Ectodermal cell (in vitro differentiated cells): ENCODE data around the gene SEMG1.

ENCODE experiments used
- H3K27ac ChIP-seq: 2 replicates; pipeline ENCODE4 v1.7.0; 2013; ENCODE audit warnings: mild to moderate bottlenecking, low read depth, low read length; ENCODE audit not compliant: insufficient read depth, poor library complexity, severe bottlenecking
- H3K27me3 ChIP-seq: 2 replicates; pipeline ENCODE4 v1.7.0; 2013; ENCODE audit warnings: mild to moderate bottlenecking, low read length; ENCODE audit not compliant: insufficient read depth, control insufficient read depth, poor library complexity, severe bottlenecking
- H3K36me3 ChIP-seq: one replicate; pipeline ENCODE4 v1.7.0; 2013; ENCODE audit warnings: low read length; ENCODE audit not compliant: control insufficient read depth, insufficient read depth
- H3K4me1 ChIP-seq: one replicate; pipeline ENCODE4 v1.7.0; 2013; ENCODE audit warnings: low read length; ENCODE audit not compliant: control insufficient read depth, insufficient read depth
- H3K4me3 ChIP-seq: 2 replicates; pipeline ENCODE4 v1.7.0; 2013; ENCODE audit warnings: low read depth, low read length, control low read depth; ENCODE audit not compliant: insufficient read depth
- H3K9me3 ChIP-seq: 2 replicates; pipeline ENCODE4 v1.7.0; 2013; ENCODE audit warnings: mild to moderate bottlenecking, low read length, moderate library complexity; ENCODE audit not compliant: control insufficient read depth
- WGBS, 2 experiments: methylation state at CpG; one replicate each; pipeline ENCODE4 v1.1.7; 2013; ENCODE audit warnings: missing lambda C conversion rate in 2 of 2; 5-methylcytosine and 5-hydroxymethylcytosine counted together

SEMG1 gene

GRCh38 chr20:45218636-45219035 lies 11.8 kb downstream of the SEMG1 start:
- WGBS, 2 experiments, result 88 to 95% methylated on average over 2 of the region's 2 CpGs
- no peaks in the 10 kb centered on the region for H3K4me1 ChIP-seq
- no peak overlapping the region for H3K27ac ChIP-seq

GRCh38 chr20:45221076-45221475 lies 14.2 kb downstream of the SEMG1 start, which contains the start of gene SEMG2:
SEMG2 (plus strand) TSS chr20:45221373; CDS start chr20:45221390, 17 bp downstream.
- no peaks in the 10 kb centered on the region for H3K27me3 ChIP-seq
- H3K4me1 ChIP-seq, result no peaks in the 10 kb centered on the region
- no peaks in the 10 kb centered on the region for H3K9me3 ChIP-seq
- 95 to 97% methylated on average over 4 of the region's 4 CpGs for WGBS, 2 experiments
- no peak within 1 kb of the TSS for H3K27ac ChIP-seq
- no peak within 1 kb of the TSS for H3K4me3 ChIP-seq
- no peaks in the 10 kb centered on the region for H3K36me3 ChIP-seq

More at GRCh38 chr20:45218636-45219035, 11.8 kb downstream of the SEMG1 start:
- H3K4me3 ChIP-seq, result no peak overlapping the region
- no peaks in the 10 kb centered on the region for H3K36me3 ChIP-seq
- no peaks in the 10 kb centered on the region for H3K9me3 ChIP-seq
- H3K27me3 ChIP-seq, result no peaks in the 10 kb centered on the region

- H3K4me1 ChIP-seq, result no peaks in the 10 kb centered on the region
- no peaks in the 10 kb centered on the region for H3K27me3 ChIP-seq
- H3K36me3 ChIP-seq, result no peaks in the 10 kb centered on the region
- H3K4me3 ChIP-seq, result no peak overlapping the region
- H3K27ac ChIP-seq, result no peak overlapping the region
- no peaks in the 10 kb centered on the region for H3K9me3 ChIP-seq
Observed at GRCh38 chr20:45223136-45223535, 16.3 kb downstream of the SEMG1 start.

- Histone ChIP-seq H3K9me3 (no peaks in the 10 kb centered on the region), H3K4me3 (no peak overlapping the region), H3K27ac (no peak overlapping the region), H3K4me1 (no peaks in the 10 kb centered on the region), H3K27me3 (no peaks in the 10 kb centered on the region), H3K36me3 (no peaks in the 10 kb centered on the region)
- 100% methylated on average over 1 of the region's 1 CpG; no CpG with 5 or more reads in 1 of the 2 experiments for WGBS, 2 experiments
Observed at GRCh38 chr20:45226287-45226686, 19.5 kb downstream of the SEMG1 start.

GRCh38 chr20:45229264-45230056 lies 22.6 kb downstream of the SEMG1 start:
- no peaks in the 10 kb centered on the region for H3K9me3 ChIP-seq
- H3K27ac ChIP-seq, result no peak overlapping the region
- no peaks in the 10 kb centered on the region for H3K4me1 ChIP-seq
- 83 to 86% methylated on average over 17 to 18 of the region's 18 CpGs for WGBS, 2 experiments
- H3K36me3 ChIP-seq, result no peaks in the 10 kb centered on the region
- H3K4me3 ChIP-seq, result no peak overlapping the region
- H3K27me3 ChIP-seq, result no peaks in the 10 kb centered on the region

GRCh38 chr20:45230631-45231030 lies 23.8 kb downstream of the SEMG1 start:
- WGBS, 2 experiments, result 90 to 91% methylated on average over 9 of the region's 9 CpGs
- Histone ChIP-seq H3K4me3 (no peak overlapping the region), H3K4me1 (no peaks in the 10 kb centered on the region), H3K27me3 (no peaks in the 10 kb centered on the region), H3K9me3 (no peaks in the 10 kb centered on the region), H3K27ac (no peak overlapping the region), H3K36me3 (no peaks in the 10 kb centered on the region)

GRCh38 chr20:45235995-45236394 lies 29.2 kb downstream of the SEMG1 start:
- H3K9me3 ChIP-seq, result no peaks in the 10 kb centered on the region
- no peak overlapping the region for H3K4me3 ChIP-seq
- 75 to 82% methylated on average over 4 of the region's 4 CpGs for WGBS, 2 experiments
- H3K27ac ChIP-seq, result no peak overlapping the region
- H3K4me1 ChIP-seq, result no peaks in the 10 kb centered on the region
- H3K36me3 ChIP-seq, result no peaks in the 10 kb centered on the region
- no peaks in the 10 kb centered on the region for H3K27me3 ChIP-seq

GRCh38 chr20:45238139-45238538 lies 31.3 kb downstream of the SEMG1 start:
- no peaks in the 10 kb centered on the region for H3K9me3 ChIP-seq
- no peaks in the 10 kb centered on the region for H3K27me3 ChIP-seq
- no peaks in the 10 kb centered on the region for H3K4me1 ChIP-seq
- H3K4me3 ChIP-seq, result no peak overlapping the region
- no peaks in the 10 kb centered on the region for H3K36me3 ChIP-seq
- no peak overlapping the region for H3K27ac ChIP-seq
- 92 to 94% methylated on average over 2 of the region's 2 CpGs for WGBS, 2 experiments

- 79 to 80% methylated on average over 6 of the region's 6 CpGs for WGBS, 2 experiments
- H3K27me3 ChIP-seq, result peaks cover 6% of the 10 kb centered on the region
Observed at GRCh38 chr20:45246109-45246508, 39.3 kb downstream of the SEMG1 start.

GRCh38 chr20:45247865-45248264 lies 41.0 kb downstream of the SEMG1 start:
- no peaks in the 10 kb centered on the region for H3K9me3 ChIP-seq
- no peak overlapping the region for H3K27ac ChIP-seq
- H3K27me3 ChIP-seq, result peaks cover 6% of the 10 kb centered on the region
- no peak overlapping the region for H3K4me3 ChIP-seq
- no peaks in the 10 kb centered on the region for H3K36me3 ChIP-seq
- no peaks in the 10 kb centered on the region for H3K4me1 ChIP-seq
- WGBS, 2 experiments, result 93% methylated on average over 1 of the region's 1 CpG; no CpG with 5 or more reads in 1 of the 2 experiments

More at GRCh38 chr20:45246109-45246508, 39.3 kb downstream of the SEMG1 start:
- Histone ChIP-seq H3K4me1 (no peaks in the 10 kb centered on the region), H3K27ac (no peak overlapping the region), H3K9me3 (no peaks in the 10 kb centered on the region), H3K4me3 (no peak overlapping the region), H3K36me3 (no peaks in the 10 kb centered on the region)
